Activated T-cell treated with anti-CD3 and anti-CD28 coated beads, Interleukin-2, amount 50 U/mL, for 1 hour (primary cell): ENCODE results near the gene DLG1.
"Not testable (repeated sequence)": the region's sequence is repeated elsewhere in the genome, so short reads cannot be mapped to it uniquely, and the experiment has no call there.

ENCODE experiments used
- DNase-seq: peaks from one replicate; pipeline ENCODE4 v3.0.0-alpha.2; 2020

Gene DLG1

GRCh38 chr3:197285557-197285956 lies 12.9 kb downstream of the DLG1 start:
- no peak for DNase-seq

DNA sequence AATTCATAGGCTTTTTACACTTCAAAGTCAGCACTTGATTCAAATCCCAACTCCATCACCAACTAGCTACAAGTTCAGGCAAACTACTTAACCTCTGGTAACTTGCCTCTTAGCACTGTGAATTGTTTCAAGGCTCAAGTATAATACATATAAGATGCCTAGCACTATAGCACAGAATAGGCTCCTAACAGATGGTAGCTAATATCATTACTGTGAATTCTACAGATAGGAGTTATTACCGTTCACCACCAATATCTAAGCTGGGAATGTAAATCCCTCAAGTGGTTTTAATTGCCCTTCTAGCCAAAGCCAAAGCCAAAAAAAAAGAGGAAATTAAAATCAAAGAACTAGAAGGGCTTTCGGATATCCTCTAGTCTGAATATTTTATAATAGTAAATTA lies 15.4 kb downstream of the DLG1 start:
- DNase-seq = no peak

- DNase-seq = no peak
These were observed 16.6 kb downstream of the DLG1 start for GRCh38 chr3:197281849-197282248.

DNA sequence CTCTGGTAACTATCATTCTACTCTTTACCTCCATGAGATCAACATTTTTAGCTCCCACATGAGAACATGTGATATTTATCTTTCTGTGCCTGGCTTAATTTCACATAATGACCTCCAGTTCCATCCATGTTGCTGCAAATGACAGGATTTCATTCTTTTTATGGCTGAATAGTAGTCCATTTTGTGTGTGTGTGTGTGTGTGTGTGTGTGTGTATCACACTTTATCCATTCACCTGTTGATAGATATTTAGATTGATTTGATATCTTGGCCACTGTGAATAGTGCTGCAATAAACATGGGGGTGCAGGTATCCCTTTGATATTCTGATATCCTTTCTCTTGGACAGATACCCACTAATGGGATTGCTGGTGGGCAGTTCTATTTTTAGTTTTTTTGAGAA lies 18.3 kb downstream of the DLG1 start:
- no peak for DNase-seq

DNA sequence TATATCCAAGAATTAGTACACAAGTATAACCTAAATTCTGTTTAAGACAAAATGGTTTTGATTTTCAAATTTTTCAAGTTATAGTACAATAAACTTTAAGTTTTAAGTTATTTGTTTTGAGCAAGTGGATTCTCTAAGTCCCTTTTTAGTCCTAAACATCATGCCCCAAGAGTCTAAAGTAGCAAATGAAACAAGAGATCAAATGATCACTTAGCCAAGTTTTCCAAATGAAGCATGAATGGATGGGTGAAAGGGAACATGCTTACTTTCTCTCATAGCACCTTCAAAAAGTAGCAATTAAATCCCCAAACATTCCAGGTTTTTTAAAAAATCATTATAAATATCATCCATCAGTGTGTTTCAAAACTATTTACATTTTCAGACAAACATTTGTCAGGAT lies 19.5 kb downstream of the DLG1 start:
- no peak for DNase-seq

DNA sequence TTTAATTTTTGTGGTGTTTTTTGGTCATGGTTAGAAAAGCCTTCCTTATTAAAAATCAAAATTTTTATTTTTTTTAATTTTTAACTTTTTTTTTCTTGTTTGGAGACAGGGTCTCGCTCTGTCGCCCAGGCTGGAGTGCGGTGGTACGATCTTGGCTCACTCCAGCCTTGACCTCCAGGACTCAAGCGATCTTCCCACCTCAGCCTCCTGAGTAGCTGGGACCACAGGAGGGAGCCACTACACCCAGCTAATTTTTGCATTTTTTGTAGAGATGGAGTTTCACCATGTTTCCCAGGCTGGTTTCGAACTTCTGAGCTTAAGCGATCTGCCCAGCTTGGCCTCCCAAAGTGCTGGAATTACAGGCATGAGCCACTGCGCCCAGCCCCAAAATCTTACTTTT lies 21.6 kb downstream of the DLG1 start:
- DNase-seq = not testable (repeated sequence)

GRCh38 chr3:197270558-197271317 lies 27.7 kb downstream of the DLG1 start:
- DNase-seq = no peak

DNA sequence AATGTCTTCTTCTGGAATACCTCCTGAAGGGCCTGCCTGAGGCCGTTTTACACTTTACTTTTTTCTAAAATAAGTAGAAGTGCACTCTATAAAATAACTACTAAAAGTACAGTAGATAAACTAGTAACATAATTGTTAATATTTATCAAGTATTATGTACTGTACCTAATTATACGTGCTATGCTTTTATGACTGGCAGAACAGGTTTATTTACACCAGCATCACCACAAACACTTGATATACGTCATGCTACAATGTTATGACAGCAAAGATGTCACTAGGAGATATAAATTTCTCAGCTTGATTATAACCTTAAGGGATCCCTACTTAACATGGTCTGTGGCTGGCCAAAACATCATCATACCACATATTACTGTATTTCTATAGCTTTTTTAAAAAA lies 29.4 kb downstream of the DLG1 start:
- no peak for DNase-seq

- DNase-seq = no peak
These were observed 30.1 kb downstream of the DLG1 start for GRCh38 chr3:197268294-197268693.

- no peak for DNase-seq
These were observed 32.1 kb downstream of the DLG1 start for GRCh38 chr3:197266331-197266730.

DNA sequence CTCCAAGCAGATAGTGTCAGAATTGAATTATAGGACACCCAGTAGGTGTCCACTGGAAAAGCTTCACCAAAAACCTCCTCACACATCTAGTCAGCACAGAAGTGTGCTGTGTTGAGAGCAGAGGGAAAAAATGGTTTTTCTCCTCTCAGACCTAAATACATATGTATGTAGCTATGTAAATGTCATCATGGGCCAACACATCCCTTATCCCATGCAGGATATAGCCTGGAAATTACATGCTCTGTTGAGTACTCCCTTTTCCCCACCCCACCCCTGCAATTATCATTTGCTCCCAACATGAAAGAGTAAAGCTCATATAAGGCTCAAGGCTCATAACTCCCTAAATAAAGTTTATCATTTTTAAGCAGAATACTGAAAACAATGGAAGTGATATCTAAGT lies 35.7 kb downstream of the DLG1 start:
- DNase-seq = no peak

GRCh38 chr3:197261164-197261509 lies 37.3 kb downstream of the DLG1 start:
- DNase-seq = no peak

DNA sequence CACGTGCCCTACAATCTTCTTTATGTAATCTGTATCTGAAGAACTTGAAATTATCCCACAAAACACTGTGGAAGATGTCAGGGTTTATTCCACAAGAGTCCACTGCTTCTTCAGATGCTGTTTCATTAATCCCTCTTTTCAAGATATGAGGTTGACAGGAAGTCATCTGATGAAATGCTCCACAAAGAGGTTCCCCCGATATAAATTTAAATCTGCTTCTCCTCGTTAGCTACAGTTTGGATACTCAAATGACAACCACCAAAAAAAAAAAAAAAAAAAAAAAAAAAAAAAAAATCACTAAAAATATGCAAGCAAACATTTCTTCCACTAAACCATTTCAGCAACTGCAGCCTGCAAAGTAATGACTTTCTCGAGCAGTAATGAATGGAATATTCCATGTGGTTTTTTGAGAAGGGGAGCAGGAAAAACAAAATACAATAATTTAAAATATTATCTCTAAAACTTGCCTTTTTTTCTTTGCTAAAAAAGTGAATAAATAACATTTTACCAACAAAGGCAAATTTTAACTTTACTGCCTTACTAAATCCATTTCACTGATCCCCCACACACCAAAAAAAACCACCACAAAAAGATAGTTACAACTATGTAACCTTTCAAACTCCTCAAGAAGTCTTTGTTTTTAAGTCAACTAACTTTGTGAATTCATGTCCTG lies 37.8 kb downstream of the DLG1 start:
- no peak for DNase-seq

GRCh38 chr3:197259096-197259495 lies 39.3 kb downstream of the DLG1 start:
- no peak for DNase-seq

DNA sequence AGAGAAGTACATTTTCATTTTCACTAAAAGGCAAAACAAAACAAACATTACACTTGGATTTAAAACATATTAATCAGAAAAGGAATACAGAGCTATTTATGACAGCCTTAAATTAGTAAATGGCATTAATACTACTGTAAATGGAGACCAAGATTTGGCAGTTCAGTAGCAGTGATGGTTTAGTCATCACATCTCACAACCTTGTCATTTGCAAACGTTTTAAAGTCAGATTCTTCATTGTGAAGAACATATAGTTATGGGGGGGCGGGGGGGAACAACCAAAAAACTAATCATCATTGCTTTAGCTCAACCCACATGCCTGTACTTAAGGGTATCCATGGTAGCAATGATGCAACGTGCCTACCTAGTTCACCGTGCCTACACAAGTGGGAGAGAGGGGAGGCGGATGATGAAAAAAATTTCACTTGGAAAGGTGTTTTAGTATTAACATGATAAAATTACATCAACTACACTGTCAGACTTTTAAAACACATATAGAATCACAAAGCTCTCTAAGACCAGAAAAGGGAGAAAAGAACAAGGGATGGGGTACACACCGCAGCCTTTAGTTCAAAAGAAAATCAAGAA lies 40.1 kb downstream of the DLG1 start:
- no peak for DNase-seq

DNA sequence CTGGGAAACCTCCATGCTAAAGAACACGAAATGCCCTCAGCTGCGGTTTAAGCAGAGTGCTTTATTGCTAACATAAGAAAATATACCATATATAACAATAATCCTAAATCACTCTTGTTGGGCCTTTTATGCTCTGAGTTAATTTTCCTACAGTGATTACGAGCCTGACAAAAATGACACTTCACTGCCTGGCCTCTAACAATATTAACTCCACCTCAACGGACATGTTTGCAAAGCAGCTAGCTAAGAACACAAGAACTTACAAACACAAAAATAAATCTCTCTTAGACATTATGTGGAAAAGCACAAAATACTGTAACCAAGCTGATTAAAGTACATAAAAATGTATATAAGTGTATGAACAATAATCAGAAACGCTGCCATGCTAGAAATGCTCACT lies 40.7 kb downstream of the DLG1 start:
- no peak for DNase-seq

DNA sequence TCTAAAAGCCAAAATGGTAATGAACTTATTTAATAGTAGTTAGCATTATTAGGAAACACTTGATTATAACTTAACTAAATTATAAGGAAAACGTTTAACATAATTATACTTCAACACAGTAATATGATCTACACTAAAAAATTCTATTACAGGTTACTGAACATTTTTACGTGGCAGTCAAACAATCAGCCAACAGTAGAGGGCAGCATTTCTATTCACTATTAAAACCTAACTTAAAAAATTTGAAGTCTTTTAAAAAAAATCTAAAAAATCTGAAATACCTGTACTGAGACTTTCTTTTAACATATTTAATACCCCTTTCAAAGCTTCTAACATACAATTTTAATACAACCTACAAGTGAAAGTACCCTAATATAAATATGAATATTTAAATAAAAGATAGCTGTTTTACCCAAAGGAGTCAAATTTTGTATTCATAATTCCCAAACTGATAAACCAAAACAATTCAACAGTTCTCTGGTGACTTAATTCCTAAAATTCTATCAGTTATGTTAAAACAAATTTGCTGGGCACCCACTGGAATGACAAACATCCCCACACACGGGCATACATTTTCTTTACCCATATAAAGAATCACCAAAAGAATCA lies 41.5 kb downstream of the DLG1 start:
- no peak for DNase-seq

GRCh38 chr3:197256104-197256503 lies 42.3 kb downstream of the DLG1 start:
- no peak for DNase-seq

DNA sequence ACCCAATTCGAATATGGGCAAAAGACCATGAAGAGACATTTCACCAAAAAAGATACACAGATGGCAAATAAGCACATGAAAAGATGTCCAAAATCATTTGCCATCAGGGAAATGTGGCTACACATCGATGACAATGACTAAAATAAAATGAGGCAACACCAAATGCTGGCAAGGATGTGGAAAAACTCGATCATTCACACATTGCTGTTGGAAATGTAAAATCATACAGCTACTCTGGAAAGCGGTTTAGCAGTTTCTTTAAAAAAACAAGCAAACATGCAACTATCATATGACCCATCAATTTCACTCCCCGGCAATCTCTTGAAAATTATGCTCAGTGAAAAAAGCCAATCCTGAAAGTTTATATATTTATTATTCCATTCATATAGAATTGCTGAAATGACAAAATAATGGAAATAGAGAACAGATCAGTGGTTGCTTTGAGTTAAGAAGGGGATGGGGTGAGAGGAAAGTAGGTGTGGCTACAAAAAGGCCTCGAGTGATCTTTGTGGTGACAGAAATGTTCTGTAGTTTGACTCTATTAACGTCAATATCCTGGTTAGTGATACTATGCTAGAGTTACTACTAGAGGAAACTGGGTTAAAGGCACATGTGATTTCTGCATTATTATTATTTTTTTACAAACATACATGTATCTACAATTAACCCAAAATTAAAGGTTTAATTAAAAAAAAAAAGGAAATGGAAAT lies 45.0 kb downstream of the DLG1 start:
- DNase-seq = no peak

GRCh38 chr3:197249542-197249941 lies 48.9 kb downstream of the DLG1 start:
- no peak for DNase-seq

GRCh38 chr3:197248341-197248740 lies 50.1 kb downstream of the DLG1 start:
- DNase-seq = no peak

GRCh38 chr3:197244751-197245150 lies 53.7 kb downstream of the DLG1 start:
- DNase-seq = no peak

DNA sequence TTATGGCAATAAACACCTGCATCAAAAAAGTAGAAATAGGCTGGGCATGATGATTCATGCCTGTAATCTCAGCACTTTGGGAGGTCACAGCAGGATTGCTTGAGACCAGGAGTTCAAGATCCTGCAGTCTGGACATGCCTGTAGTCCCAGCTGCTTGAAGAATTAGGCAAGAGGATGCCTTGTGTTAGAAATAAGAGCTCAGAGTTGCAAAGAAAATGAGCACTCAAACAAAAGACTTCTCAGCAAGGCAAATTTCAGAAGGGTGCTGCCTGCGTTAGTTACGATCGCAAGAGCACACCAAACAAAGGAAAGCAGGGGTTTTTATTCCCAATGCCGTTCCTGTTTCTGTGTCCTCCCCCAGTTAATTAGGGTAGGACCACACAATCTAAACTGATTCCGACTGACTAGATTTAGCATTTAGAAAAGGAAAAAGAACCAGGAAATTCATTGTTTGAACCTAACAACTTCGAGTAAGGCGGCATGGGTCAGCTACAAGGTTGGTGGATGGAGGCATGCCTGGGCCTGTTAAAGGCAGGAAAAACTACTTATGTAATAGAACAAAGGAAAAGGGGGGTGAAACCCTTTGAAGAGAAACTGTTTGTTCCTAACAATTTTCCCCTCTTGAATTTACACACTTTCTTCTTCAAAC lies 55.5 kb downstream of the DLG1 start:
- no peak for DNase-seq
